NK-92 (cell line): ENCODE results near the gene TTLL3.
"Not testable (repeated sequence)": the region's sequence is repeated elsewhere in the genome, so short reads cannot be mapped to it uniquely, and the experiment has no call there.

ENCODE experiments used
- DNase-seq: peaks from one replicate; lab custom pipeline; 2025; ENCODE audit not compliant: unreplicated experiment; lab: John Stamatoyannopoulos, UW

TTLL3 gene

DNA sequence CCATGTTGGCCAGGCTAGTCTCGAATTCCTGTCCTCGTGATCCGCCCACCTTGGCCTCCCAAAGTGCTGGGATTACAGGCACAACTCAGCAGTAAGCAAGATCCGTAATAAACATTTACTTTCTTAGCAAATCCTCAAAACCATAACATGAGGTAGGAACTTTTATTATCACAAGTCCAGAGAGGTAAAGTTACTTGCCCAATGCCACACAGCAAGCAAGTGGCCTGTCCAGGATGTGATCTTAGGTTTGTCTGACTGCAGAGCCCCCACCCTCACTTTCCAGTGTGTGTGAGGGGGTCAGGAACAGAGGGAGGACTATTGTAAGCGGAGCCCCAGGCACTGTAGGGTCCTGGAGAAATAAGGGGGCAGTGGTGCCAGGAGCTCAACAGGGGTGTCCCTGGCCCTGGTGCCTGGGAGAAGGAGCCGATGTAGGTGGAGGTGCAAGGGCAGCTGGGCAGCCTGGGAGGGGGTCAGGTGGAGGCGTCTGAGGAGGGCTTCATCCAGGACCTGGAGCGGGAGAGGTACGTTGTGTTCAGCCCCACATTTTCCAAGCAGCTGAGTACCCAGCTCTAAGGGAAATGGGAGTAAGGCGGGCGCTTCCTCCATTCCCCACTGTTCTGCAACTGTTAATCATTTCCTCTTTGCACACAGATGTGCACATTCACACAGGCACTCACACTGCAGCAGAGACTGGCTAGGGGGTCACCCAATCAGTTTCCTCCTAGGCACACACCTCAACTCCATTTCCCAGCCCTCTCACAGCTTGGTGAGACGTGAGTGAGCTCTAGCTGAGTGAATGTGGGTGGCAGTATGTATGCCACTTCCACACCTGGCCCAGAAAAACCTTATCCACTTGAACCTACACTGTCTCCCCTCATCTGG is 27.9 kb downstream of the TTLL3 start:
- no peak for DNase-seq

DNA sequence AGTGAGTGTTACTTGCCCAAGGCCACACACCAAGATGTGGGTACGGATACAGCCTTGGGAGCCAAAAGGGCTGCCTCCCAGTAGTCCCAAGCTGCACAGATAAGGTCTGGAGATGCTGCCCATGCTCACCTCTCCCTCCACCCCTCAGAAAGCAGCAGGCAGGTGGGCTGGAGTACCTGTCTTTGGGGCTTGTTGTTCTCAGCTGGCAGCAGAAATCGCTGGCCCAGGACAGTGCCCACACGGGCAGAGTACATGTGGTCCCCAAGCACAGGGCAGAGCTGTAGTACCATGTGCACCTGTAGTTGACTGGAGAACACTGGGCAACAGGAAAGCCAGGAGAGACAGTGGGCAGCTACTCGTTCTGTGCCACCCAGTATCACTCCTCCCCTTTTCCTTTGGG is 28.8 kb downstream of the TTLL3 start:
- DNase-seq, result no peak

DNA sequence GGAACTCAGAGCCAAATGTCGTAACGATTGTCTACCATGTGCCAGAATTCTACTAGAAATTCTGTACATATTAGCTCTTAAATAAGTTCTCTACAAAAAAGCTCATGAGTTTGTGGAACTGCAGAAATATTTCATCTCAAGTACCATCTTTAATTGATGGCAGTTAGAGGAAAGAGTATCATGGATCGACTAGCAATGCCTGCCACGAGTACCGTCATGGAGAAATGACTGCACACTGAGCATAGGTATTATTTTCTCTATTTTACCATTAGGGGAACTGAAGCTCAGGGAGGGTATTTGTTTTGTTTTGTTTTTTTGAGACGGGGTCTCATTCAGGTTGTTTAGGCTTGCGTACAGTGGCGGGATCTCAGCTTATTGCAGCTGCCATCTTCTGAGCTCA is 31.0 kb downstream of the TTLL3 start:
- DNase-seq, result no peak

DNA sequence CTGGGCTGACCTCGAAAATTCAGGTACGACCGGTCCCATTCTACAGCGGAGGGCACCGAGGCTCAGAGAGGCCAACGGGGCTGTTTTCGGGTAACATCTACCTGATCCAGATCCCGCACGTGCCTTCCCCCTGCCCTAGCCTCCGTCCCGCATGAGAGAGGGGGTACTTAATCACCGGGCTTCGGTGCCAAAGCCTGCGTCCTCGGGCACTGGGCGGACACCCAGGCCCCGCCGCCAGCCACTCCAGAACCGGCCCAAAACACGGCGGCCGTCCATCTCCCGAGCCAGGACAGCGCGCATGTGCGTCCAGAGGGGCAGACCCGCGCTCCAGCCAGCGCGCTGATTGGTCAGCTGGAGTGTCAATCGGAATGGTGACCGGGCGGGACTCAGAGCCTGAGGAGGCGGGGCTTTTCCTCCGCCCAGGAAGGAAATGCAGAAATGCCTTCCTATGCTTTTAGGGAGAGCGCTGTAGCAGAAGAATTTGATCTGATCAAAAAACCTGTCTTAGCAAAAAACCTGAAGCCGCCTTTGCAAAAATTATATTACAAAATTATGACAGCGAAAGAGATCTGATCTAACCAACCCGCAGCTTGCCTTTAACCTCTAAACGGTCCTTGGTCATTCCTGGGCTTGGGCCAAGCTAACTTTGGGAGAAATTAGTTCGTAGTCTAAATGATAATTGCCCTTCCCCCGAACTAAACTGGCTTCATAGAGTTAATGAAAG is 33.8 kb downstream of the TTLL3 start, which contains the start of gene RPUSD3:
RPUSD3 (minus strand) TSS at position 294 of the 724 bp plus-strand sequence; CDS start at position 276, 18 bp downstream.
- DNase-seq, result peak; percentile 69

DNA sequence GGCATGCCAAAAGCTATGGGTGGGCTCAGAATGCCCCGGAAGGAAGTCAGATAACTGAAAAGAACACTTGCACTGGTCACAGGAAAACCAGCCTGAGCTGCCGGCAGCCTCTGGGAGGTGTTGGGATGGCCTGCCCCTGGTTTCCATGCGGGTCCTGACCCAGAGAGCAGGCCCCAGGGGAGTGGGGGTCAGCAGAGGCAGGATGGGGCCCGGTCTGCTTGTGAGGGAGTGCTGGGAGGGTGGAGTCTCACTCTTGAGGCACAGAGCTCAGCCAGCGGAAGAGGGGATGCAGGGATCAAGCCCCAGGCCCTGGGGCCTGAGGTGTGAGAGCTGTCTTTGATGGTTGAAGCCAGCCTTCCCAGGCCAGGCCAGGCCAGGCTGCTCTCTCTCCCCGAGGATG is 36.2 kb downstream of the TTLL3 start:
- no peak for DNase-seq

DNA sequence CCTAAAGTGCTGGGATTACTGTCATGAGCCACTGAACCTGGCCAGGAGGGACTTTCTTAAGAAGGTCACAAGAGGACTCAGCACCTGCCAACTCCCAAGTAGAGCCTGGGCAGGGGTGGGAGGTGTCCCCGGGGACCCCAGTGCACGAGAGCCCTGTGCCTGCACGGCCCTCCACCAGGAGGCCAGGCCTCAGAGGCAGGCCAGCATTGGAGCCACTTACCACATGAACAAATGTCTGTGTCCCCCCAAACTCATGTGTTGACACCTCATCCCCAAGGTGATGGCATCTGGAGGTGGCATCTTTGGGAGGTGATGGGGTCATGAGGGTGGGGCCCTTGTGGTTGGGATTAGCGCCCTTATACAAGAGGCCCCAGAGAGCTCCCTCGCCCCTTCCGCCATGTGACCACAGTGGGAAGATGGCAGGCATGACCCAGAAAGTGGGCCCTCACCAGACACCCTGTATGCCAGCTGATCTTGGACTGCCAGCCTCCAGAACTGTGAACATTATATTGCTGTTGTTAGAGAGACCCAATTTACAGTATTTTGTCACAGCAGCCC is 36.9 kb downstream of the TTLL3 start:
- DNase-seq, result no peak

DNA sequence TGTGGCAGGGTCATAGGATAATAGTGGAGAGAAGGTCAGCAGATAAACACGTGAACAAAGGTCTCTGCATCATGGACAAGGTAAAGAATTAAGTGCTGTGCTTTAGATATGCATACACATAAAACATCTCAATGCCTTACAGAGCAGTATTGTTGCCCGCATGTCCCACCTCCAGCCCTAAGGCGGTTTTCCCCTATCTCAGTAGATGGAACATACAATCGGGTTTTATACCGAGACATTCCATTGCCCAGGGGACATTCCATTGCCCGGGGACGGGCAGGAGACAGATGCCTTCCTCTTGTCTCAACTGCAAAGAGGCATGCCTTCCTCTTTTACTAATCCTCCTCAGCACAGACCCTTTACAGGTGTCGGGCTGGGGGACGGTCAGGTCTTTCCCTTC is 37.8 kb downstream of the TTLL3 start:
- not testable (repeated sequence) for DNase-seq

DNA sequence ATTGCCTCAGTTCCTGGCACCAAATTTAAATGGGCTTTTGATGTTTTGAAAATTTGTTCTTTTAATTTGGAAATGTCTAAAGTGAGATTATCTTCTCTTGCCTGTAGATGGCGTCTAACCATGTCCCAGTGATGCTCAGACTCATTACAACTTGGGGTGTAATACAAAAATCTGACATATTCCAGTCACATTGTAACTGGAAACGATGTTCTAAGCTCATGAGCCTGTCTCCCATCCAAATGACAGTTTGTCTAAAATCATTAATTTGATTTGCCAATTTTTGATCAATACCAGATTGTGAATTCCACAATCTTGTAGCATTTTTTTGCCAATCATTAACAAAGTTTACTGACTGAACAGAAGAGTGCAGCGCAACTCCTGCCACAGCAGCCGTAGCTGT is 38.8 kb downstream of the TTLL3 start:
- not testable (repeated sequence) for DNase-seq

DNA sequence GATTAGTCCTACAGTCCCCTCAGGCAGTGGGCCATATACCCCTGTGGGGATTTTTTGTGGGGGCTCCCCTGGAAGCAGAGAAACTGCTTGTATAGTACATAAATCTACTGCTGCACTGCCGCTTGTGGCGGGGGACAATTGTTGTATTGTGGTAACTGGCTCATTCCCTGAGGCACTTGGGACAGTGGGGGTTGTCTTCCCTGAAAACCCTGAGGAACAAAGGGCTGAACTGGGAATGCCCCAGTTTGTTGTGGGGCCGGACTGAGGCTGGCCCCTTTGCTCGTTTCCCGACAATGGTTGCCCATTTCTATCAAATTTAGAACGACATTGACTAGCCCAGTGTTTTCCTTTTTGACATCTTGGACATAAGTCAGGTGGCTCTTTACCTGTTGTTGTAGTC is 41.3 kb downstream of the TTLL3 start:
- not testable (repeated sequence) for DNase-seq

DNA sequence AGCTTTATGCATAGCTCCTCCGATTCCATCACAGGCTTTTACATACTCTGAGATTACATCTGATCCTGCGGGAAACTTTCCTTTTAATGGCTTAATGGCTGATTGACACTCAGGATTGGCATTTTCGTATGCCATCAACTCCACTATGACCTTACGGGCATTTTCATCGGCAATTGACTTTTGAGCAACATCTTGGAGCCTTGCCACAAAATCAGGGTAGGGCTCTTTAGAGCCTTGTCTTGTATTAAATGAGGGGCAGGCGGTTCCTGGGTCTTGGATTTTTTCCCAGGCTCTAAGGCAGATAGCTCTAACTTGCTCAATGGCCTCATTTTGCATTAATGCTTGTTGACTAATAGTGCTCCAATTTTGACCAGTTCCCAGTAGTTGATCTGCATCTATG is 41.9 kb downstream of the TTLL3 start:
- DNase-seq, result not testable (repeated sequence)

DNA sequence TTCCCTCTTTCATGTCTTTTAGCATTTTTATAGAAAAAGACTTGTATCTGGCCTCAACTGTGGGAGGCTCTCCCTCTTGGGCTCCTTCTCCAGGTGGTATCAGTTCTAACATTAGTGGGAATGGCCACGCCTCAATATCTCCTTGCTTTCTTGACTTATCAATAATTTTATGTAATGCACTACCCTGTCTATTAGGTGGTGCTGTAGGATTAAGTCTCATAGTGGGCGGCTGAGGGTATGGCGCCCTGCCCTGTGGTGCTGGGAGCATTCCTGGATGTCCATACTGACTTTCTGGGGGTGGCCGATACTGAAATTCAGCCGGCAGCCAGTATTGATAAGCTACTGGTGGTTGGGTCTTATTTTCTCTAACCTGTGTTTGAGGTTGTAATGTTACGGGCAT is 42.5 kb downstream of the TTLL3 start:
- DNase-seq, result no peak

DNA sequence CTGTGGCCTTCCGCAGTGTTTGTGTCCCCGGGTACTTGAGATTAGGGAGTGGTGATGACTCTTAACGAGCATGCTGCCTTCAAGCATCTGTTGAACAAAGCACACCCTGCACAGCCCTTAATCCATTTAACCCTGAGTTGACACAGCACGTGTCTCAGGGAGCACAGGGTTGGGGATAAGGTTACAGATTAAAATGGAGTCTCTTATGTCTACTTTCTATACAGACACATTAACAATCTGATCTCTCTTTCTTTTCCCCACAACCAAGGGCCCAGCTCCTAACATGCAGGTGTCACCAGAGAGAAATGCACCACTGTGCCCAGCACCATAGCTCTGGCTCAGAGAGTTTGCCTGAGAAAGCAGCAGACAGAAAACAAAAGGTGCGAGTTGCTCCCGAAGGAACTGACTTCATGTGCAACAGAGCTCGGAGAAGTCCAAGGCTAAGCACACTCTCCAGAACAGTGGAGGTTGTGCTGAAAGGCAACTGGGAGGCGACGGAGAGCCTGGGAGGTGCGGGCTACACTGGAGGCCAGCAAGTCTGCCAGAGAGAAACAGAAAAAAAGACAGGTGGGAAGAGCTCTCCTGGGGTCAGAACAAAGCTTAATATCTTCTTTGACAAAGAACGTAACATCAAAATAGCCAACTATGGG is 44.4 kb downstream of the TTLL3 start:
- DNase-seq, result not testable (repeated sequence)

DNA sequence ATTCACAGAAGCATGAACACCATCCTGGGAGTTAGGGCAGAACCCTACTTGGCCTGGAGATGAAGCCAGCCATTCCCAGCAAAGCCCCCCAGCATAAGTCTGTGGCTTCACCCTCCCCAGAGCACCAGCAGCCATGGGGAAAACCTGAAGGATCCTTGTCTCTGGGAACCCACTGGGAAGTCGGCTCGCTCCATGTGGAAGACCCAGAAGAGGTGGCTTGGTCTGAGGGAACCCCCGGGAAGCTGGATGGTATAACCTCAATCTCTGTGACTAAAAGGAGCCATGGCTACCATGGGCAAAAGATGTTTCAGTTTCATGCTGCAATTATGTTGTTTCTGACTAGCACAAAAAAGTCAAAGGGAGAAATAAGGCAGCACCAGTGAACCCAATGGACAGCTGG is 45.5 kb downstream of the TTLL3 start:
- DNase-seq, result no peak

DNA sequence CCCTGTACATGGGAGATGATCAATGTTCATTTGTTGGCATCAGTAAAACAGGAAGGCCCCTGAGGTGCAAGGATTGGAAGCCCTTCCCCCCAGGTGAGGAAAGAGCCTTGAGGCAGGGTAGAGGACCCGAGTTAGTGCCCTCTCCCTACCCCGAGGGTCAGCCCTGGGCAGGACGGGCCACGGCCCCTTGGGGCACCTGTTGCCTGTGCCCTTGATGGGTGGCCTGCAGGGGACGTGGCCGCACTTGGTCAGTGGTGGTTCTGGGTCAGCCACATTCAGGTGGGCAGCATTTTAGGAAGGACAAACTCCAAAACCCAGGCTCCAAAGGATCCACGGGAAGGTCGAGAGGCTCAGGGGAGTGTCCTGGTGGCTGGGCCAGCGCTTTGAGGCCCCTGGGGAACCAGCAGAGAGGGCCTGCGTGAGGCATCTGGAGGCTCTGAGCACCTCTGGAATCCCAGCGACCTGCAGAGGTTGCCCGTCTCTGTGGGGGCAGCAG is 49.5 kb downstream of the TTLL3 start:
- DNase-seq, result no peak

DNA sequence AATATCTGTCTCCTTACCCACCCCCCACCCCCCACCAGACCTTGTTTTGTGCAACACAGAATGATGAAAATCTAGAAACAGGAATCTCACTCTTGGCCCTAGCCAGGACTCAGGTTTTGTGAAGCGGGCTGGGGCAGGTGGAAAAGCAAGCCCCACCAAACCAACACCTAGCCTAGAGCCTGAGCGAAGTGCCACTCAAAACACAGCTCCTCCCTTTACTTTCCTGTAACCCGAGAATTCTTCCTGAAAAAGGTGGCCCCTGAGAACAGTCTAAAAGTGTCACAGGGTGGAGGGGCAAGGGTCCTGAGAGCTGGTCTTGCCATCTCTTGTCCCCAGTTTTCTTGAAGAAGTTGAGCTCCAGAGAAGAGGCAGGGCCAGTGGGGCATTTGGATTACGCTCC is 51.1 kb downstream of the TTLL3 start:
- no peak for DNase-seq

DNA sequence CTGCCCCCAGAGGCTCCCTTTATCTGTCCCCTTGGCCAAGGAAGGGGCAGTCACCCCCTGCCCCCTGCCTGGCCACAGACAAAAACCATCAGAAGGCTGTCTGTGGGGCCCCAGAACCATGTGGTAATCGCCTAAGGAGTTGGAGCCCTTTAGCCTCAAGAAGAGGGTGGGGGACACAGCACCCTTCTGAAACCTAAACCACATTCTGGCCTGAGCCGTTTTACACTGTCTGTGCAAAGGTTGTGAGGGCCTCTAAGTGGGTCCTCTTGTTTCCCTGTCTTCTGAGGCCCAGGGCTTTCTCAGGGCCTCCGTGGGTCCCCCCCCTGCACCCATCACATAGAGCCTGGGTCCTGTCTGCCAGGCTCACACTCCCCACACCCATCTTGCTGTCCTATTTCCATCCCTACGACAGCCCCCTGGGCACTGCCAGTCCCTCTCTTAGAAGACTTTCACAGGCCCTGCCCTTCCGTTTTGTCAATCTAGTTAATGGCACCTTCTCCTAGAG is 51.6 kb downstream of the TTLL3 start:
- DNase-seq, result no peak

DNA sequence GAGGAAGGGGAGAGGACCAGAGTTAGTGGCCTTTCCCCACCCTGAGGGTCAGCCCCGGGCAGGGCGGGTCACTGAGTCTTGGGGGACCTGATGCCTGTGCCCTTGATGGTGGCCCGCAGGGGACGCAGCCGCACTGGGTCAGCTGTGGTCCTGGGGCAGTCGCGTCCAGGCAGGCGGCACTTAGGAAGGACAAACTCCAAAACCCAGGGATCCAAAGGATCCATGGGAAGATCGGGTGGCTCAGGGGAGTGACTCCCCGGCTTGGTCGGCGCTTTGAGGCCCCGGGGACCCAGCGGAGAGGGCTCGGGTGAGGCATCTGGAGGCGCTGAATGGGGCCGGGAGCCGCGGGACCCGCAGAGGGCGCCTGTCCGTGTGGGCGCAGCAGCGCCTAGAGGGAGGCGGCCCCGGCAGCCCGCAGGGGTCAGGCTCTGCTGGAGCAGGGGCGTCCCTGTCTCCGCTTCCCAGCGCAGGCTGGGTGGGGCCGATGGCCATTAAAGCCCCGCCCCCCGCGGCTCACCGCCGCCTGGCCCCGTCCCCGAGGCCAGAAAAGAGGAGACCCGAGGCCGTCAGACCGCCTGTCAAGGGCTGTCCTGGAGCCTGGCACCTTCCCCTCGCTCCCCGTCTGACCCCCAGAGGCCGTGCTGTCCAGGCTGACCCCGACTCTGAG is 52.5 kb downstream of the TTLL3 start:
- no peak for DNase-seq

DNA sequence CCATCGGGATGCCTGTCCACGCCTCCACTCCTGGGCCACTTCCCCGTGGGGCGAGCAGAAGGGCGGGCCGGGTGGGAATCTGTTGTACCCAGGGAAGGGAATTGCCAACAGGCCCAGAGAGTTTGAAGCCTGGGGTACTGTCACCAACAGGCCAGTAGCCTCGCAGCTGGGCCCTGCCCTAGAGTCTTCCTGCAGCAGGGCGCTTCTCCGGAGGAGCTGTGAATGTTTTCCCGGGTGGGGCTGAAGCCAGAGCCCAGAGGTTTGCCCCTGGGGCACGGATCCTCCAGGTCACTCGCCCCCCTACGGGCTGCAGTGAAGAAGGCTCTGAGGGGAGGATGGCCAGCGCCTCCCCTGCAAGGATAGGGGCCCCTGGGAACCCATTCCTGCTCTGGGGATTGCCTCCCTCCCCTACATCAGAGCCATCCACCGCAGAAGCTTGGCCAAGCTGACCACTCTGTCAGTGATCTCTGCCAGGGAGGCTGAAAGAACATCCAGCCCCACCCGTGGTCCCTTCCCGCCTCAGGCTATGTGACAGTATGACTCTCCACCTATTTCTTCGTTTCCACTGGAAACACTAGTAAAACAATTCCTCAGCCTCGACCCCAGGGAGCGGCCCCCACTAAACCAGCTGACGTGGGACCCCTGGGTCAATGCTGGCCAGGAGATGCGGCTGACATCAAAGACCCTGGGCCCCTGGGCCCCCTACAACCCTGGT is 53.2 kb downstream of the TTLL3 start:
- no peak for DNase-seq

DNA sequence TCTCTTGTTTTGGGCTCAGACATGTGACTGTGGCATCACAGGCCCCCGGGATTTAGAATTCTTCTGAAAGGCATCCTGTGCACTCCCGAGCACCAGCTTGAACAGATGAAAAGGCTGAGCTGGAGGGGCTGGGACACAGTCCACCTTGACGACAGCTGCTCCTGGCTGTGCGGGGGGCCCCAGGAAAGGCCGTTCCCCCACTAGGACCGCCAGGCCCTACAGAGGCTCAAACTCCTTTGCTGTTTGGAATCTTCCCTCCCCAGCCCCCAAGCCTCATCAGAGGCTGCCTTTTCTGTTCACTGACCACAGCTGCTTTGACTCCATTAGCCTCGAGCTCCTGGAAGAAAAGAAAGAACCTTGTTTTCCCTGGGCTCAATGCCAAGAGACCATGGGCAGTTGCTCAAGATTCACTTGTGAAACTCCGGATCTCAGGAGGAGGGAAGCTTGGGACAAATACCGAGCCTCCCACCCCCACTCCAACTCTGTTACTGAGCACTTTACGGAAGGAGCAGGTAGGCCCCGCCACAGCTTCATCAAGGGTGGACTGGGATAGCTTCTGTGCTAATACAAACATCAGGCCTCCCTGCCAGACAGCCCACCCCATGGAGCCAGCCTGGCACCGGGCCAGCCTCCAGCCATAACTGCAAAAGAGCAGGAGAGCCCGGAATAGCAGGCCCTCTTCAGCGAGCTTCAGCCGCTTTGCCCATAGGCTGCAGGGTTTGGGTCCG is 54.3 kb downstream of the TTLL3 start:
- no peak for DNase-seq
